Stimulated activated naive CD8-positive, alpha-beta T cell treated with anti-CD3 and anti-CD28 coated beads, Interleukin-15, amount 100 ng/mL, for 72 hours (primary cell): ENCODE data around the gene GCG.
A peak's percentile ranks its signal among the peaks of the same experiment; 100 is the strongest.

Experiments used
- ATAC-seq: fragments of 150-1000 bp; cut with Tn5 transposase; 2 replicates; pipeline ENCODE4 v1.10.0; 2021; ENCODE audit warnings: mild to moderate bottlenecking, moderate library complexity
- DNase-seq, 2 donors: peaks; one replicate each; pipeline ENCODE4 v3.0.0; 2021 to 2022
- H3K27ac Mint-ChIP-seq, 2 donors: one replicate each; pipeline ENCODE4 v1.8.0; 2022; ENCODE audit warnings: mild to moderate bottlenecking in 2 of 2, mixed read lengths in 2 of 2, moderate library complexity in 2 of 2
- H3K27me3 Mint-ChIP-seq: one replicate; pipeline ENCODE4 v1.8.0; 2022; ENCODE audit warnings: mixed read lengths
- H3K4me1 Mint-ChIP-seq: one replicate; pipeline ENCODE4 v1.8.0; 2022; ENCODE audit warnings: mild to moderate bottlenecking, mixed read lengths
- H3K4me3 Mint-ChIP-seq, 2 donors: one replicate each; pipeline ENCODE4 v1.8.0; 2022; ENCODE audit warnings: mild to moderate bottlenecking in 2 of 2, mixed read lengths in 2 of 2, moderate library complexity in 1 of 2
- H3K9me3 Mint-ChIP-seq, 2 donors: one replicate each; pipeline ENCODE4 v1.8.0; 2022; ENCODE audit warnings: mixed read lengths in 2 of 2

Gene GCG

GRCh38 chr2:162166174-162166573 is 14.1 kb upstream of the GCG start:
- DNase-seq (no peak), ATAC-seq (peak; percentile 60)
- Mint-ChIP-seq H3K9me3 (no peaks in the 10 kb centered on the region), H3K4me1 (peaks cover 12% of the 10 kb centered on the region), H3K27me3 (peaks cover 14% of the 10 kb centered on the region), H3K4me3 (peak overlapping the region in 1 of 2 donors; percentile 38), H3K27ac (no peak overlapping the region)

GRCh38 chr2:162164802-162165201 is 12.8 kb upstream of the GCG start:
- Mint-ChIP-seq H3K9me3 (no peaks in the 10 kb centered on the region), H3K4me1 (peaks cover 12% of the 10 kb centered on the region), H3K4me3 (no peak overlapping the region), H3K27me3 (peaks cover 17% of the 10 kb centered on the region), H3K27ac (no peak overlapping the region)
- DNase-seq: no peak
- no peak for ATAC-seq

- Mint-ChIP-seq H3K27me3 (peaks cover 21% of the 10 kb centered on the region), H3K4me3 (no peak overlapping the region), H3K27ac (no peak overlapping the region), H3K9me3 (no peaks in the 10 kb centered on the region), H3K4me1 (no peaks in the 10 kb centered on the region)
- ATAC-seq (no peak), DNase-seq (no peak)
Observed at GRCh38 chr2:162159446-162159845, 7.4 kb upstream of the GCG start.

GRCh38 chr2:162156149-162156548 is 4.1 kb upstream of the GCG start:
- ATAC-seq (no peak), DNase-seq (no peak)
- Mint-ChIP-seq H3K27me3 (peaks cover 37% of the 10 kb centered on the region), H3K4me1 (no peaks in the 10 kb centered on the region), H3K27ac (no peak overlapping the region), H3K9me3 (no peaks in the 10 kb centered on the region), H3K4me3 (no peak overlapping the region)

GRCh38 chr2:162155093-162155492 is 3.0 kb upstream of the GCG start:
- no peak overlapping the region for H3K4me3 Mint-ChIP-seq

GRCh38 chr2:162153608-162154224 is 1.7 kb upstream of the GCG start:
- ATAC-seq (peak; percentile 97), DNase-seq (peak; percentile 57 to 65)
- H3K9me3 Mint-ChIP-seq: no peaks in the 10 kb centered on the region
- H3K27ac Mint-ChIP-seq: peak overlapping the region in 1 of 2 donors; percentile 34
- H3K27me3 Mint-ChIP-seq: peaks cover 29% of the 10 kb centered on the region
- no peaks in the 10 kb centered on the region for H3K4me1 Mint-ChIP-seq
- H3K4me3 Mint-ChIP-seq: no peak overlapping the region

More at GRCh38 chr2:162155093-162155492, 3.0 kb upstream of the GCG start:
- Mint-ChIP-seq H3K4me1 (no peaks in the 10 kb centered on the region), H3K27ac (no peak overlapping the region), H3K27me3 (peaks cover 37% of the 10 kb centered on the region), H3K9me3 (no peaks in the 10 kb centered on the region)
- ATAC-seq (no peak), DNase-seq (no peak)

GRCh38 chr2:162149940-162150339 is 2.1 kb downstream of the GCG start:
- Mint-ChIP-seq H3K9me3 (no peaks in the 10 kb centered on the region), H3K27me3 (peaks cover 43% of the 10 kb centered on the region), H3K27ac (no peak overlapping the region), H3K4me3 (no peak overlapping the region), H3K4me1 (no peaks in the 10 kb centered on the region)
- no peak for ATAC-seq
- no peak for DNase-seq

- Mint-ChIP-seq H3K4me1 (no peaks in the 10 kb centered on the region), H3K27me3 (peaks cover 38% of the 10 kb centered on the region), H3K4me3 (no peak overlapping the region), H3K9me3 (no peaks in the 10 kb centered on the region), H3K27ac (no peak overlapping the region)
- no peak for ATAC-seq
- no peak for DNase-seq
Observed at GRCh38 chr2:162149466-162149865, 2.6 kb downstream of the GCG start.

- H3K27ac Mint-ChIP-seq: no peak overlapping the region
- no peaks in the 10 kb centered on the region for H3K4me1 Mint-ChIP-seq
- H3K27me3 Mint-ChIP-seq: peaks cover 33% of the 10 kb centered on the region
- no peaks in the 10 kb centered on the region for H3K9me3 Mint-ChIP-seq
- ATAC-seq (no peak), DNase-seq (no peak)
- H3K4me3 Mint-ChIP-seq: no peak overlapping the region
Observed at GRCh38 chr2:162148956-162149355, 3.1 kb downstream of the GCG start.

GRCh38 chr2:162143969-162144368 is 8.1 kb downstream of the GCG start:
- ATAC-seq (no peak), DNase-seq (no peak)
- peaks cover 43% of the 10 kb centered on the region for H3K27me3 Mint-ChIP-seq
- H3K9me3 Mint-ChIP-seq: no peaks in the 10 kb centered on the region
- H3K4me3 Mint-ChIP-seq: no peak overlapping the region
- H3K27ac Mint-ChIP-seq: no peak overlapping the region
- H3K4me1 Mint-ChIP-seq: no peaks in the 10 kb centered on the region

GRCh38 chr2:162138310-162138709 is 13.7 kb downstream of the GCG start:
- peaks cover 29% of the 10 kb centered on the region for H3K27me3 Mint-ChIP-seq
- H3K4me1 Mint-ChIP-seq: no peaks in the 10 kb centered on the region
- H3K9me3 Mint-ChIP-seq: no peaks in the 10 kb centered on the region
- H3K27ac Mint-ChIP-seq: no peak overlapping the region
- ATAC-seq (no peak), DNase-seq (no peak)
- no peak overlapping the region for H3K4me3 Mint-ChIP-seq

- Mint-ChIP-seq H3K27ac (peak overlapping the region in 1 of 2 donors; percentile 66), H3K9me3 (no peaks in the 10 kb centered on the region), H3K27me3 (no peaks in the 10 kb centered on the region), H3K4me1 (peaks cover 6% of the 10 kb centered on the region), H3K4me3 (no peak overlapping the region)
- DNase-seq: no peak
- no peak for ATAC-seq
Observed at GRCh38 chr2:162127422-162127821, 24.6 kb downstream of the GCG start.

- no peaks in the 10 kb centered on the region for H3K27me3 Mint-ChIP-seq
- H3K27ac Mint-ChIP-seq: no peak overlapping the region
- H3K9me3 Mint-ChIP-seq: no peaks in the 10 kb centered on the region
- peaks cover 6% of the 10 kb centered on the region for H3K4me1 Mint-ChIP-seq
- no peak overlapping the region for H3K4me3 Mint-ChIP-seq
- no peak for DNase-seq
- ATAC-seq: no peak
Observed at GRCh38 chr2:162126527-162126926, 25.5 kb downstream of the GCG start.

GRCh38 chr2:162126111-162126519 is 25.9 kb downstream of the GCG start:
- DNase-seq (no peak), ATAC-seq (no peak)
- no peak overlapping the region for H3K4me3 Mint-ChIP-seq
- no peaks in the 10 kb centered on the region for H3K9me3 Mint-ChIP-seq
- H3K4me1 Mint-ChIP-seq: peaks cover 6% of the 10 kb centered on the region
- H3K27me3 Mint-ChIP-seq: no peaks in the 10 kb centered on the region
- no peak overlapping the region for H3K27ac Mint-ChIP-seq

- no peak overlapping the region for H3K4me3 Mint-ChIP-seq
- no peak overlapping the region for H3K27ac Mint-ChIP-seq
- H3K27me3 Mint-ChIP-seq: no peaks in the 10 kb centered on the region
- DNase-seq: no peak
- no peaks in the 10 kb centered on the region for H3K9me3 Mint-ChIP-seq
- ATAC-seq: no peak
- peaks cover 6% of the 10 kb centered on the region for H3K4me1 Mint-ChIP-seq
Observed at GRCh38 chr2:162125138-162125537, 26.9 kb downstream of the GCG start.

GRCh38 chr2:162123806-162124758 is 28.0 kb downstream of the GCG start:
- peaks cover 6% of the 10 kb centered on the region for H3K4me1 Mint-ChIP-seq
- no peaks in the 10 kb centered on the region for H3K9me3 Mint-ChIP-seq
- H3K4me3 Mint-ChIP-seq: no peak overlapping the region
- no peak overlapping the region for H3K27ac Mint-ChIP-seq
- DNase-seq (no peak), ATAC-seq (peak; percentile 59)
- H3K27me3 Mint-ChIP-seq: no peaks in the 10 kb centered on the region
